NT2/D1 (cell line): Measurements from ENCODE around the gene MEF2C.

Experiments
- YY1 ChIP-seq: IDR thresholded peaks from 2 replicates; pipeline ENCODE4 v1.6.1; 2011; ENCODE audit not compliant: insufficient read length, insufficient read depth
- ZNF274 ChIP-seq: IDR thresholded peaks from 2 replicates; pipeline ENCODE4 v1.6.1; 2011; ENCODE audit warnings: mild to moderate bottlenecking, low read depth, low read length

GRCh38 chr5:88741964-88742363 is 141.0 kb downstream of the MEF2C start:
- TF ChIP-seq YY1 (no peak), ZNF274 (no peak)
